Neural cell (in vitro differentiated cells): ENCODE data around the gene RALGAPB. TPM values are rescaled to one million over a fixed set of nuclear protein-coding genes. Genes with fewer than 3 reads are reported as not detected.

ENCODE experiments used
- H2AFZ ChIP-seq: fragments of 200-600, 300-800 bp; sonication (generic), shearing (Covaris generic); 2 replicates; pipeline ENCODE4 v1.6.0; 2014; ENCODE audit warnings: low read depth, mild to moderate bottlenecking, antibody characterized with exemption, low read length, moderate library complexity
- H3F3A ChIP-seq: fragments of 200-600 bp; shearing (Covaris generic); 2 replicates; pipeline ENCODE4 v1.6.1; 2016; ENCODE audit warnings: mild to moderate bottlenecking, moderate library complexity, mixed read lengths, antibody characterized with exemption, low read length; ENCODE audit not compliant: insufficient read depth, poor library complexity, severe bottlenecking
- H3K27ac ChIP-seq: fragments of 200-600, 300-800 bp; sonication (generic), shearing (Covaris generic); 2 replicates; pipeline ENCODE4 v1.5.1; 2014; ENCODE audit warnings: mild to moderate bottlenecking, low read length, moderate library complexity
- H3K27me3 ChIP-seq: fragments of 300-800, 200-600 bp; sonication (generic), shearing (Covaris generic); 2 replicates; pipeline ENCODE4 v1.6.0; 2014; ENCODE audit warnings: mild to moderate bottlenecking, low read depth, low read length, moderate library complexity; ENCODE audit not compliant: insufficient read depth
- H3K36me3 ChIP-seq: fragments of 300-800, 200-600 bp; sonication (generic), shearing (Covaris generic); 2 replicates; pipeline ENCODE4 v1.5.1; 2014; ENCODE audit warnings: mild to moderate bottlenecking, antibody characterized with exemption, low read length, moderate library complexity; ENCODE audit not compliant: insufficient read depth
- H3K4me2 ChIP-seq: fragments of 300-800, 200-600 bp; sonication (generic), shearing (Covaris generic); 2 replicates; pipeline ENCODE4 v1.6.0; 2014; ENCODE audit warnings: mild to moderate bottlenecking, low read length
- H3K4me3 ChIP-seq: fragments of 300-800, 200-600 bp; sonication (generic), shearing (Covaris generic); 2 replicates; pipeline ENCODE4 v1.5.1; 2014; ENCODE audit warnings: mild to moderate bottlenecking, low read length, moderate library complexity
- H3K79me2 ChIP-seq: fragments of 200-600 bp; shearing (Covaris generic); replicated peaks from 2 replicates; pipeline ENCODE4 v1.6.0; 2014; ENCODE audit warnings: mild to moderate bottlenecking, low read length, moderate library complexity; ENCODE audit not compliant: insufficient read depth
- H3K9ac ChIP-seq: fragments of 300-800, 200-600 bp; sonication (generic), shearing (Covaris generic); 2 replicates; pipeline ENCODE4 v1.6.1; 2016; ENCODE audit warnings: mild to moderate bottlenecking, low read length, mixed read lengths
- H3K9me2 ChIP-seq: fragments of 200-600 bp; shearing (Covaris generic); 2 replicates; pipeline ENCODE4 v1.6.1; 2016; ENCODE audit warnings: mild to moderate bottlenecking, low read length, mixed read lengths; ENCODE audit not compliant: insufficient read depth
- H3K9me3 ChIP-seq: fragments of 200-600, 300-800 bp; sonication (generic), shearing (Covaris generic); 2 replicates; pipeline ENCODE4 v1.6.1; 2016; ENCODE audit warnings: mild to moderate bottlenecking, mixed run types, low read length, moderate library complexity, mixed read lengths
- H4K20me1 ChIP-seq: fragments of 200-600 bp; shearing (Covaris generic); 2 replicates; pipeline ENCODE4 v1.6.1; 2016; ENCODE audit warnings: mild to moderate bottlenecking, mixed run types; ENCODE audit not compliant: insufficient read depth
- CTCF ChIP-seq: fragments of 450-650 bp; IDR thresholded peaks from 2 replicates; pipeline ENCODE4 v1.5.1; 2014; ENCODE audit warnings: antibody characterized with exemption, mild to moderate bottlenecking, moderate library complexity; ENCODE audit not compliant: poor library complexity, severe bottlenecking
- EP300 ChIP-seq: fragments of 450-650 bp; conservative IDR thresholded peaks from 2 replicates; pipeline ENCODE4 v1.6.1; 2014; ENCODE audit warnings: antibody characterized with exemption, mild to moderate bottlenecking, moderate library complexity; ENCODE audit not compliant: poor library complexity, severe bottlenecking
- EZH2 ChIP-seq: fragments of 200-600, 300-800 bp; shearing (Covaris generic), sonication (generic); IDR thresholded peaks from 2 replicates; pipeline ENCODE4 v1.6.1; 2014; ENCODE audit warnings: antibody characterized with exemption, low read length, borderline replicate concordance, mild to moderate bottlenecking; ENCODE audit not compliant: insufficient read depth, poor library complexity, severe bottlenecking
- MXI1 ChIP-seq: fragments of 450-650 bp; conservative IDR thresholded peaks from 2 replicates; pipeline ENCODE4 v1.6.1; 2014; ENCODE audit warnings: antibody characterized with exemption, mild to moderate bottlenecking; ENCODE audit not compliant: poor library complexity, severe bottlenecking
- POLR2AphosphoS5 ChIP-seq: IDR thresholded peaks from 2 replicates; pipeline ENCODE4 v1.6.1; 2012
- RAD21 ChIP-seq: fragments of 450-650 bp; conservative IDR thresholded peaks from 2 replicates; pipeline ENCODE4 v1.6.1; 2014; ENCODE audit warnings: antibody characterized with exemption, mild to moderate bottlenecking, moderate library complexity
- REST ChIP-seq: IDR thresholded peaks from 2 replicates; pipeline ENCODE4 v1.6.1; 2012; ENCODE audit warnings: borderline replicate concordance
- SMC3 ChIP-seq: fragments of 450-650 bp; conservative IDR thresholded peaks from 2 replicates; pipeline ENCODE4 v1.6.1; 2014; ENCODE audit warnings: antibody characterized with exemption, mild to moderate bottlenecking, moderate library complexity; ENCODE audit not compliant: poor library complexity
- TAF1 ChIP-seq: IDR thresholded peaks from 2 replicates; pipeline ENCODE4 v1.6.1; 2012; ENCODE audit warnings: low read depth
- polyA plus RNA-seq: library from polyadenylated mRNA; depleted of rRNA; stranded (reverse); fragments of >200 nt; gene quantifications from 2 replicates; pipeline ENCODE4 v1.2.3, GENCODE V29; 2014

Gene RALGAPB
- polyA plus RNA-seq, 1 donor from 2014 or later: 30.0 TPM

- H2AFZ ChIP-seq: no peak overlapping the region
- H3K36me3 ChIP-seq: peaks cover 3% of the 10 kb centered on the region
- H3K9me2 ChIP-seq: no peaks in the 10 kb centered on the region
- H3K9me3 ChIP-seq: no peaks in the 10 kb centered on the region
- H3K4me2 ChIP-seq: no peak overlapping the region
- H4K20me1 ChIP-seq: no peaks in the 10 kb centered on the region
- no peak overlapping the region for H3K27ac ChIP-seq
- H3K27me3 ChIP-seq: no peaks in the 10 kb centered on the region
- TF ChIP-seq TAF1 (no peak), CTCF (no peak), EZH2 (no peak), POLR2AphosphoS5 (no peak), SMC3 (no peak), REST (no peak), EP300 (no peak), MXI1 (no peak), RAD21 (no peak)
- H3K4me3 ChIP-seq: no peak overlapping the region
- H3K79me2 ChIP-seq: no peaks in the 10 kb centered on the region
- H3F3A ChIP-seq: no peaks in the 10 kb centered on the region
- no peak overlapping the region for H3K9ac ChIP-seq
Observed at GRCh38 chr20:38515631-38516030, 43.0 kb downstream of the RALGAPB start.

- peaks cover 10% of the 10 kb centered on the region for H3K36me3 ChIP-seq
- H3K27ac ChIP-seq: no peak overlapping the region
- no peak overlapping the region for H2AFZ ChIP-seq
- H3K4me2 ChIP-seq: no peak overlapping the region
- H3K27me3 ChIP-seq: no peaks in the 10 kb centered on the region
- TF ChIP-seq POLR2AphosphoS5: no peak
- TF ChIP-seq RAD21: no peak
- no peak for TF ChIP-seq EP300
- TF ChIP-seq SMC3: no peak
- no peak for TF ChIP-seq MXI1
- TF ChIP-seq TAF1: no peak
- no peak for TF ChIP-seq REST
- no peak for TF ChIP-seq EZH2
- TF ChIP-seq CTCF: no peak
- H3K9me2 ChIP-seq: no peaks in the 10 kb centered on the region
- no peak overlapping the region for H3K9ac ChIP-seq
- H3F3A ChIP-seq: no peaks in the 10 kb centered on the region
- no peak overlapping the region for H3K4me3 ChIP-seq
- H3K9me3 ChIP-seq: no peaks in the 10 kb centered on the region
- H4K20me1 ChIP-seq: no peaks in the 10 kb centered on the region
- H3K79me2 ChIP-seq: no peaks in the 10 kb centered on the region
Observed at GRCh38 chr20:38519426-38519825, 46.8 kb downstream of the RALGAPB start.
